ENCODE measurements around the gene SLC9A9. TPM values are rescaled to one million over a fixed set of nuclear protein-coding genes. Genes with fewer than 3 reads are reported as not detected.
A peak's percentile ranks its signal among the peaks of the same experiment; 100 is the strongest.

SLC9A9 gene
- total RNA-seq, 4 donors from 2014 or later = 1.1 to 15.9 (median 9.7) TPM

DNA sequence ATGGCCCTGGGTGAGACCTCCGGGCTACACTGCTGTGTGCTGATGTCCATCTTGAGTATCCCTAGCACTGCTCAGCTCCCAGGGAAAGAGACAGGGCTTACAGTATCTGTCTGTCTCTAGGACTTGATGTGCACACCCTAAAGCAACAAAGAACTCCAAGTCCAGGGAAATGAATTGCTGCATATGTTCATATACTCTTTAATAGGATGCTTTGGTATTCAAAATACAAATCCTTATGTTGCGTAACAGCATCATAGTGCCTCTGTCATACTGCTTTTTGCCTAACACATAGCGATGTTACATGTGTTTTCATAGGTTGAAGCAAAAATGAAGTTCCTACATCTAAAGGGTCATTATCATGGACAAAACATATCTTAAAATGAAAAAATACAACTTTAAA is 299.9 kb downstream of the SLC9A9 start:
- Histone ChIP-seq H3K27ac (no peak overlapping the region), H3K4me1 (peaks cover 0 to 5% (median 0%) of the 10 kb centered on the region in 4 donors), H3K36me3 (no peaks in the 10 kb centered on the region), H3K9me3 (no peaks in the 10 kb centered on the region), H3K27me3 (no peaks in the 10 kb centered on the region), H3K4me3 (no peak overlapping the region)
- TF ChIP-seq POLR2A (IDR thresholded peaks at IDR 0.05) = no peak
- TF ChIP-seq EP300 (IDR thresholded peaks at IDR 0.05; ENCODE audit: low read depth) = no peak
- TF ChIP-seq POLR2AphosphoS5 (IDR thresholded peaks at IDR 0.05) = no peak
- TF ChIP-seq, protein P1, sequence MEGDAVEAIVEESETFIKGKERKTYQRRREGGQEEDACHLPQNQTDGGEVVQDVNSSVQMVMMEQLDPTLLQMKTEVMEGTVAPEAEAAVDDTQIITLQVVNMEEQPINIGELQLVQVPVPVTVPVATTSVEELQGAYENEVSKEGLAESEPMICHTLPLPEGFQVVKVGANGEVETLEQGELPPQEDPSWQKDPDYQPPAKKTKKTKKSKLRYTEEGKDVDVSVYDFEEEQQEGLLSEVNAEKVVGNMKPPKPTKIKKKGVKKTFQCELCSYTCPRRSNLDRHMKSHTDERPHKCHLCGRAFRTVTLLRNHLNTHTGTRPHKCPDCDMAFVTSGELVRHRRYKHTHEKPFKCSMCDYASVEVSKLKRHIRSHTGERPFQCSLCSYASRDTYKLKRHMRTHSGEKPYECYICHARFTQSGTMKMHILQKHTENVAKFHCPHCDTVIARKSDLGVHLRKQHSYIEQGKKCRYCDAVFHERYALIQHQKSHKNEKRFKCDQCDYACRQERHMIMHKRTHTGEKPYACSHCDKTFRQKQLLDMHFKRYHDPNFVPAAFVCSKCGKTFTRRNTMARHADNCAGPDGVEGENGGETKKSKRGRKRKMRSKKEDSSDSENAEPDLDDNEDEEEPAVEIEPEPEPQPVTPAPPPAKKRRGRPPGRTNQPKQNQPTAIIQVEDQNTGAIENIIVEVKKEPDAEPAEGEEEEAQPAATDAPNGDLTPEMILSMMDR (IDR thresholded peaks at IDR 0.05) = no peak
- intact Hi-C loops (cut with DNase I; ENCODE audit: low total_unique reads) (no loop called here), in situ Hi-C loops (cut with MboI; ENCODE audit: low pct_ligation_motif_present in 1 of 4, low pct_unique_long_range_greater_than_20kb in 1 of 4, low sequenced_read_pairs in 3 of 4) (no loop called here)
- DNase-seq = no peak
- 93 to 100% methylated on average over 2 to 3 of the region's 3 CpGs for WGBS, 2 donors (ENCODE audit: low coverage in 1 of 2)

- H3K4me1 ChIP-seq = peaks cover 6 to 16% (median 10%) of the 10 kb centered on the region in 4 donors
- H3K36me3 ChIP-seq = no peaks in the 10 kb centered on the region
- in situ Hi-C loops (cut with MboI; ENCODE audit: low pct_ligation_motif_present in 1 of 4, low pct_unique_long_range_greater_than_20kb in 1 of 4, low sequenced_read_pairs in 3 of 4) (no loop called here), intact Hi-C loops (cut with DNase I; ENCODE audit: low total_unique reads) (no loop called here)
- H3K9me3 ChIP-seq = no peaks in the 10 kb centered on the region
- TF ChIP-seq EP300 (IDR thresholded peaks at IDR 0.05; ENCODE audit: low read depth) (no peak), POLR2AphosphoS5 (IDR thresholded peaks at IDR 0.05) (no peak), POLR2A (IDR thresholded peaks at IDR 0.05) (no peak)
- TF ChIP-seq, protein P1 (IDR thresholded peaks at IDR 0.05) = no peak
- 76 to 90% methylated on average over 2 of the region's 2 CpGs for WGBS, 2 donors (ENCODE audit: low coverage in 1 of 2)
- H3K27me3 ChIP-seq = no peaks in the 10 kb centered on the region
- peak overlapping the region in 2 of 4 donors; percentile 8 to 18 for H3K27ac ChIP-seq
- H3K4me3 ChIP-seq = no peak overlapping the region
- no peak for DNase-seq
These were observed 309.7 kb downstream of the SLC9A9 start for GRCh38 chr3:143538577-143538981.

DNA sequence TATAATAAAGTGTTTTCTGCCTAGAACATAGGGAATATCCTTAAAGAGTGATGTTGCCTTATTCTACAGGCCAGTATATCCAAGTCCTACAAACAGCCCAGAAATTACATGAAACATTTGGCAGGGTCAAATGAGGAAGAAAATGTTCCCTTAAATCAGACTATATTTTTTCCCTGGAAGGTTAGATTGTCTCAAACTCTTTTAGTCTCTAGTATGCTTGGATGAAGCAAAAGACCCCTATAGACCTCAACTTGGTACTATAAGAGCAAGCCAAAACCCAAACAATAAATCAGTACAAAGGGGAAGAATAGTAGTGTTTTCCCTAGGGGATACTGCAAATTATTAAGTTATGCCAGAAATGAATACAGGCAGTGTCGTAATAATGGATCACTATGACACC is 310.2 kb downstream of the SLC9A9 start:
- 88 to 100% methylated on average over 1 of the region's 1 CpG for WGBS, 2 donors (ENCODE audit: low coverage in 1 of 2)
- peak overlapping the region in 2 of 4 donors; percentile 8 to 18 for H3K27ac ChIP-seq
- intact Hi-C loops (cut with DNase I; ENCODE audit: low total_unique reads) = no loop called here

DNA sequence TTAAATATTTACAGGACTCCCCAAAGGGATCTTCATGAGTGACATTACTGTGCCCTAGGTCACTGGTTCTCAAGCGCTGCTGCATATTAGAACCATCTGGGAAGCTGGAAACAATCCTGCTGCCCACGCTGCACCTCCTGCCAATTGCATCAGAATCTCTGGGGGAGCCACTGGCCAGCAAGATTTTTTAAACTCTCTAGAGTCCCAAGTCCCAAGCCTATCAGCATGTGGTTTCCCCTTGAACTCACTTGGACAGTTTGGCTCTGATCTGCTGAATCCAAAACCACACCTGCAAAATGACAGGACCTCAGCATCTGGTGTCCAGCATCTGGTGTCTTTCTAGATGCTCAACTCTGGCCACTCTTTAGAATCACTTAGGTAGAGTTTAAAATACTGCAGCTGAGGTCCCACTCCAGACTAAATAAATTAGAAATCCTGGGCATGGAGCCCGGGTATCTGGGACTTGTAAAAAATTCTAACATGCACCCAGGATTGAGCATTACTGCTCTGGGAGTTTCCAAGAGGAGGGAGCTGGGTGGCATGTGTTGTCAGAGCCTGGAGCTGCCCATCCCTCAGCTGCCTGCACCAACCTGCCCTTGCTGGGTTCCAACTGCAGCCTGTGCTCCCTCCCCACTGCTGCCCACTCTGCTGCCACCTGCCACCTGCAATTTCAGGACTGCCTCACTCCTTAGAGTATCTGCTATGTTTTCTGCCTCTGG is 311.3 kb downstream of the SLC9A9 start:
- Histone ChIP-seq H3K4me1 (peaks cover 6 to 16% (median 10%) of the 10 kb centered on the region in 4 donors), H3K9me3 (no peaks in the 10 kb centered on the region), H3K27ac (peak overlapping the region in 2 of 4 donors; percentile 3 to 8), H3K27me3 (no peaks in the 10 kb centered on the region), H3K4me3 (no peak overlapping the region), H3K36me3 (no peaks in the 10 kb centered on the region)
- in situ Hi-C loops (cut with MboI; ENCODE audit: low pct_ligation_motif_present in 1 of 4, low pct_unique_long_range_greater_than_20kb in 1 of 4, low sequenced_read_pairs in 3 of 4) = no loop called here
- intact Hi-C loops (cut with DNase I; ENCODE audit: low total_unique reads) = no loop called here
- TF ChIP-seq POLR2A (IDR thresholded peaks at IDR 0.05) = no peak
- no peak for TF ChIP-seq POLR2AphosphoS5 (IDR thresholded peaks at IDR 0.05)
- TF ChIP-seq, protein P1 (IDR thresholded peaks at IDR 0.05) = no peak
- no peak for DNase-seq
- WGBS, 2 donors (ENCODE audit: low coverage in 1 of 2) = 60 to 100% methylated on average over 1 to 3 of the region's 3 CpGs

More for the DNA sequence above, 310.2 kb downstream of the SLC9A9 start:
- Histone ChIP-seq H3K36me3 (no peaks in the 10 kb centered on the region), H3K27me3 (no peaks in the 10 kb centered on the region), H3K4me3 (no peak overlapping the region), H3K4me1 (peaks cover 6 to 16% (median 10%) of the 10 kb centered on the region in 4 donors), H3K9me3 (no peaks in the 10 kb centered on the region)
- no peak for DNase-seq
- TF ChIP-seq POLR2A (IDR thresholded peaks at IDR 0.05) = no peak
- TF ChIP-seq POLR2AphosphoS5 (IDR thresholded peaks at IDR 0.05) = no peak
- TF ChIP-seq, protein P1 (IDR thresholded peaks at IDR 0.05) = no peak
- TF ChIP-seq EP300 (IDR thresholded peaks at IDR 0.05; ENCODE audit: low read depth) = no peak
- in situ Hi-C loops (cut with MboI; ENCODE audit: low pct_ligation_motif_present in 1 of 4, low pct_unique_long_range_greater_than_20kb in 1 of 4, low sequenced_read_pairs in 3 of 4) = no loop called here

Measured in transverse colon (tissue), 4 donors.